ENCODE data around the gene GCFC2. TPM values are rescaled to one million over a fixed set of nuclear protein-coding genes. Genes with fewer than 3 reads are reported as not detected.
"Not testable (repeated sequence)": the region's sequence is repeated elsewhere in the genome, so short reads cannot be mapped to it uniquely, and the experiment has no call there.

Gene GCFC2
- total RNA-seq, 1 donor from 2014 or later: 19.8 TPM

DNA sequence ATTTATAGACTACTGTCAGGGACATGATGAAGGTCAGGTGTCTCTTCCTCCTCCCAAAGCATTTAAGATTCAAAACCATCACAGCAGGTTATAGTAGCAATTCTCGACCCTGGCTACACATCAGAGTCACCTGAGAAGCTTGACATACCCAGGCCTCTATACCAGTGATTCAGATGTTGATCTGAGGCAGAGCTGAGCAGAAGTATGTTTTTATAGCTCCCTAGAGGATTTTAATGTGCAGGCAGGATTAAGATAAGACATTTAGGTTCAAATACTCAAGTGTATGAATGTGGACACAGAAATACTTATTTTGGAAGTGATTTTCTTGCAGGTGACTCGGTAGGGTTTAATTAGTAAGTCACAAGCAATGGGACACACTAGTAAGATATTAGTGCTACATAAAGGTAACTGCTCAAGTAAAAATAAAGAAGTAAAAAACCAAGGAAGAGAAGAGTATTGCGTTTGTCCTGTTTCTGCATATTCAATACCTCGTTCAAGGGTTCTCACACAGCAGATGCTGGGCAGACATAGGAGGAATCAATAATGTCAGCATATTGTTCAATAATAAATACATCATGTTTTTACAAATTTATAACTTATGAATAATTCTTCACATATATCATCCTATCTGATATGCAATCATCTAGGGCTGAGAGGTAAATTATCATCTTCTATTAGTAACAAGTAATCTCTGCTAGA is 7.0 kb downstream of the GCFC2 start:
- no peak overlapping the region for H3K4me3 ChIP-seq (ENCODE audit: low read depth, low read length)
- no peaks in the 10 kb centered on the region for H3K27me3 ChIP-seq (ENCODE audit: control insufficient read depth, insufficient read depth, low read length)
- no peak for DNase-seq (ENCODE audit: low read depth)
- no peaks in the 10 kb centered on the region for H3K36me3 ChIP-seq (ENCODE audit: control insufficient read depth, insufficient read depth, low read length)
- TF ChIP-seq CTCF (IDR thresholded peaks at IDR 0.05; ENCODE audit: insufficient read depth, low read length, poor library complexity, severe bottlenecking): no peak

DNA sequence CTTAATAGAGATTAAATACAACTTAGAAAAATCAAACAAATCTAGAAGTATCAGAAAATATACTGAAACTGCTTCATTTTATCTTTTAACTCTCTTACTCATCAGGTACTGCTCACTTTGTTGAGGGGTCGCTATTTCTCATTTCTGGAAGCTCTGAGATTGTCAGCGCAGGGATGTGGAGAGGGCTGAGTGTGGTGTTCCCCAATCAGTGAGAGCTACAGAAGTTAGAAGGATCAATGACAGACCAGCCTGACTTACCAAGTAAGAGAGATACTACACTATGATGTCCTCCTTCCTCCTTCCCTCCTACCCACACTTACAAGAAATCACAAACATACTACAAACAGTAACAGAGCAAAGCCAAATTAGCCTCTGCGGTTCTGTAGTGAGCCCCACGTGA is 8.1 kb downstream of the GCFC2 start:
- TF ChIP-seq CTCF (IDR thresholded peaks at IDR 0.05; ENCODE audit: insufficient read depth, low read length, poor library complexity, severe bottlenecking): no peak
- DNase-seq (ENCODE audit: low read depth): no peak
- no peaks in the 10 kb centered on the region for H3K36me3 ChIP-seq (ENCODE audit: control insufficient read depth, insufficient read depth, low read length)
- H3K4me3 ChIP-seq (ENCODE audit: low read depth, low read length): no peak overlapping the region
- no peaks in the 10 kb centered on the region for H3K27me3 ChIP-seq (ENCODE audit: control insufficient read depth, insufficient read depth, low read length)

DNA sequence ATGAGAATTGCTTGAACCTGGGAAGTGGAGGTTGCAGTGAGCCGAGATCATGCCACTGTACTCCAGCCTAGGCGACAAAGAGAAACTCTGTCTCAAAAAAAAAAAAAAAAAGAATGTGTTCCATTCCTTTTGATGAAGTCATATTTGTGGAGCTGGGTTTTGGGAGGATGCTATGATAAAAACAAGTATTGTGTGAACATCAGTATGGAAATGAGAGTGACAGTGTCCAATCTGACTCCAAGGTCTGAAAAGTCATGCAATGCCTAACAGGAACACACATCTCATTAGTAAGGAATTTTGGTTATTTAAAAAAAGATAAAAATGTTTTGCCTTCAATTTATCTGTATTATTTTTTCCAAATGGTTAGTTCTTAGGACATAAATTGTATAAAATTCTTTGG is 11.8 kb downstream of the GCFC2 start:
- Histone ChIP-seq H3K4me3 (ENCODE audit: low read depth, low read length) (no peak overlapping the region), H3K27me3 (ENCODE audit: control insufficient read depth, insufficient read depth, low read length) (no peaks in the 10 kb centered on the region), H3K36me3 (ENCODE audit: control insufficient read depth, insufficient read depth, low read length) (no peaks in the 10 kb centered on the region)
- no peak for TF ChIP-seq CTCF (IDR thresholded peaks at IDR 0.05; ENCODE audit: insufficient read depth, low read length, poor library complexity, severe bottlenecking)
- no peak for DNase-seq (ENCODE audit: low read depth)

- DNase-seq (ENCODE audit: low read depth): no peak
- Histone ChIP-seq H3K4me3 (ENCODE audit: low read depth, low read length) (no peak overlapping the region), H3K27me3 (ENCODE audit: control insufficient read depth, insufficient read depth, low read length) (no peaks in the 10 kb centered on the region), H3K36me3 (ENCODE audit: control insufficient read depth, insufficient read depth, low read length) (no peaks in the 10 kb centered on the region)
- no peak for TF ChIP-seq CTCF (IDR thresholded peaks at IDR 0.05; ENCODE audit: insufficient read depth, low read length, poor library complexity, severe bottlenecking)
Observed at GRCh38 chr2:75688196-75688595, 22.5 kb downstream of the GCFC2 start.

GRCh38 chr2:75683430-75683829 is 27.3 kb downstream of the GCFC2 start:
- H3K4me3 ChIP-seq (ENCODE audit: low read depth, low read length); H3K36me3 ChIP-seq (ENCODE audit: control insufficient read depth, insufficient read depth, low read length); H3K27me3 ChIP-seq (ENCODE audit: control insufficient read depth, insufficient read depth, low read length); DNase-seq (ENCODE audit: low read depth): not testable (repeated sequence)

DNA sequence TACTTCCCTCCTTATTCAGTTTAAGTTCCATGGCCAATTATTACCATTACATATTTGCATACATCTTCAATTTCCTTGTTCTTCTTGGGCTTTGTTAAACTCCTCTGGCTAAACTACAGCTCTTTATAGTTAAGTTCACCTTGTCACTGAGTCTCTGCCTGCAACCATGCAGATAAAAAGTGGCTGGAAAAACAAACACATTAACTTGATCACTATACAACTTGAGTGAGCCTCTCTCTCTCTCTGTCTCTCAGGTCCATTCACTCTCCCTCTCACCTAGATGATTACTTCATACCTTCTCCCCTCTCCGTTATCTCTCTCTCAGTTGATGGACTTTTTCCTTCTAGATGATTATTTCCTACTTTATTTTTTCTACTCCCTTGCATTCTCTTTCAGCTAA is 30.3 kb downstream of the GCFC2 start:
- Histone ChIP-seq H3K27me3 (ENCODE audit: control insufficient read depth, insufficient read depth, low read length) (no peaks in the 10 kb centered on the region), H3K4me3 (ENCODE audit: low read depth, low read length) (no peak overlapping the region), H3K36me3 (ENCODE audit: control insufficient read depth, insufficient read depth, low read length) (no peaks in the 10 kb centered on the region)
- DNase-seq (ENCODE audit: low read depth): no peak
- TF ChIP-seq CTCF (IDR thresholded peaks at IDR 0.05; ENCODE audit: insufficient read depth, low read length, poor library complexity, severe bottlenecking): no peak

Measured in kidney epithelial cell (primary cell).